Esophagus squamous epithelium (tissue), 4 donors: ENCODE measurements around the gene KLHL28.

Experiments used
- POLR2A ChIP-seq, 4 donors: fragments of 450-650 bp; IDR thresholded peaks; one replicate each; pipeline ENCODE4 v1.6.1; 2017; ENCODE audit warnings: antibody characterized with exemption in 4 of 4, mild to moderate bottlenecking in 4 of 4, moderate library complexity in 3 of 4
- TF ChIP-seq, protein P1 (sequence below), 6 experiments: fragments of 450-650 bp in 4 of 6; fragments of 200-600 bp in 2 of 6; sonication (generic) in 2 of 6; IDR thresholded peaks; one replicate each; pipeline ENCODE4 v1.5.1; 2016 to 2019; ENCODE audit warnings: antibody characterized with exemption in 6 of 6, mild to moderate bottlenecking in 4 of 6, moderate library complexity in 4 of 6

GRCh38 chr14:44940211-44940610, 21.5 kb downstream of the KLHL28 start:
- TF ChIP-seq, protein P1, sequence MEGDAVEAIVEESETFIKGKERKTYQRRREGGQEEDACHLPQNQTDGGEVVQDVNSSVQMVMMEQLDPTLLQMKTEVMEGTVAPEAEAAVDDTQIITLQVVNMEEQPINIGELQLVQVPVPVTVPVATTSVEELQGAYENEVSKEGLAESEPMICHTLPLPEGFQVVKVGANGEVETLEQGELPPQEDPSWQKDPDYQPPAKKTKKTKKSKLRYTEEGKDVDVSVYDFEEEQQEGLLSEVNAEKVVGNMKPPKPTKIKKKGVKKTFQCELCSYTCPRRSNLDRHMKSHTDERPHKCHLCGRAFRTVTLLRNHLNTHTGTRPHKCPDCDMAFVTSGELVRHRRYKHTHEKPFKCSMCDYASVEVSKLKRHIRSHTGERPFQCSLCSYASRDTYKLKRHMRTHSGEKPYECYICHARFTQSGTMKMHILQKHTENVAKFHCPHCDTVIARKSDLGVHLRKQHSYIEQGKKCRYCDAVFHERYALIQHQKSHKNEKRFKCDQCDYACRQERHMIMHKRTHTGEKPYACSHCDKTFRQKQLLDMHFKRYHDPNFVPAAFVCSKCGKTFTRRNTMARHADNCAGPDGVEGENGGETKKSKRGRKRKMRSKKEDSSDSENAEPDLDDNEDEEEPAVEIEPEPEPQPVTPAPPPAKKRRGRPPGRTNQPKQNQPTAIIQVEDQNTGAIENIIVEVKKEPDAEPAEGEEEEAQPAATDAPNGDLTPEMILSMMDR (IDR thresholded peaks at IDR 0.05), result no peak
- no peak for TF ChIP-seq POLR2A (IDR thresholded peaks at IDR 0.05)
